Neural cell (in vitro differentiated cells): ENCODE results near the gene TRIM43. TPM values are rescaled to one million over a fixed set of nuclear protein-coding genes. Genes with fewer than 3 reads are reported as not detected.

ENCODE experiments used
- H2AFZ ChIP-seq: fragments of 200-600, 300-800 bp; sonication (generic), shearing (Covaris generic); 2 replicates; pipeline ENCODE4 v1.6.0; 2014; ENCODE audit warnings: low read depth, mild to moderate bottlenecking, antibody characterized with exemption, low read length, moderate library complexity
- H3F3A ChIP-seq: fragments of 200-600 bp; shearing (Covaris generic); 2 replicates; pipeline ENCODE4 v1.6.1; 2016; ENCODE audit warnings: mild to moderate bottlenecking, moderate library complexity, mixed read lengths, antibody characterized with exemption, low read length; ENCODE audit not compliant: insufficient read depth, poor library complexity, severe bottlenecking
- H3K27ac ChIP-seq: fragments of 200-600, 300-800 bp; sonication (generic), shearing (Covaris generic); 2 replicates; pipeline ENCODE4 v1.5.1; 2014; ENCODE audit warnings: mild to moderate bottlenecking, low read length, moderate library complexity
- H3K27me3 ChIP-seq: fragments of 300-800, 200-600 bp; sonication (generic), shearing (Covaris generic); 2 replicates; pipeline ENCODE4 v1.6.0; 2014; ENCODE audit warnings: mild to moderate bottlenecking, low read depth, low read length, moderate library complexity; ENCODE audit not compliant: insufficient read depth
- H3K36me3 ChIP-seq: fragments of 300-800, 200-600 bp; sonication (generic), shearing (Covaris generic); 2 replicates; pipeline ENCODE4 v1.5.1; 2014; ENCODE audit warnings: mild to moderate bottlenecking, antibody characterized with exemption, low read length, moderate library complexity; ENCODE audit not compliant: insufficient read depth
- H3K4me2 ChIP-seq: fragments of 300-800, 200-600 bp; sonication (generic), shearing (Covaris generic); 2 replicates; pipeline ENCODE4 v1.6.0; 2014; ENCODE audit warnings: mild to moderate bottlenecking, low read length
- H3K4me3 ChIP-seq: fragments of 300-800, 200-600 bp; sonication (generic), shearing (Covaris generic); 2 replicates; pipeline ENCODE4 v1.5.1; 2014; ENCODE audit warnings: mild to moderate bottlenecking, low read length, moderate library complexity
- H3K79me2 ChIP-seq: fragments of 200-600 bp; shearing (Covaris generic); replicated peaks from 2 replicates; pipeline ENCODE4 v1.6.0; 2014; ENCODE audit warnings: mild to moderate bottlenecking, low read length, moderate library complexity; ENCODE audit not compliant: insufficient read depth
- H3K9ac ChIP-seq: fragments of 300-800, 200-600 bp; sonication (generic), shearing (Covaris generic); 2 replicates; pipeline ENCODE4 v1.6.1; 2016; ENCODE audit warnings: mild to moderate bottlenecking, low read length, mixed read lengths
- H3K9me2 ChIP-seq: fragments of 200-600 bp; shearing (Covaris generic); 2 replicates; pipeline ENCODE4 v1.6.1; 2016; ENCODE audit warnings: mild to moderate bottlenecking, low read length, mixed read lengths; ENCODE audit not compliant: insufficient read depth
- H3K9me3 ChIP-seq: fragments of 200-600, 300-800 bp; sonication (generic), shearing (Covaris generic); 2 replicates; pipeline ENCODE4 v1.6.1; 2016; ENCODE audit warnings: mild to moderate bottlenecking, mixed run types, low read length, moderate library complexity, mixed read lengths
- H4K20me1 ChIP-seq: fragments of 200-600 bp; shearing (Covaris generic); 2 replicates; pipeline ENCODE4 v1.6.1; 2016; ENCODE audit warnings: mild to moderate bottlenecking, mixed run types; ENCODE audit not compliant: insufficient read depth
- EP300 ChIP-seq: fragments of 450-650 bp; conservative IDR thresholded peaks from 2 replicates; pipeline ENCODE4 v1.6.1; 2014; ENCODE audit warnings: antibody characterized with exemption, mild to moderate bottlenecking, moderate library complexity; ENCODE audit not compliant: poor library complexity, severe bottlenecking
- EZH2 ChIP-seq: fragments of 200-600, 300-800 bp; shearing (Covaris generic), sonication (generic); IDR thresholded peaks from 2 replicates; pipeline ENCODE4 v1.6.1; 2014; ENCODE audit warnings: antibody characterized with exemption, low read length, borderline replicate concordance, mild to moderate bottlenecking; ENCODE audit not compliant: insufficient read depth, poor library complexity, severe bottlenecking
- MXI1 ChIP-seq: fragments of 450-650 bp; conservative IDR thresholded peaks from 2 replicates; pipeline ENCODE4 v1.6.1; 2014; ENCODE audit warnings: antibody characterized with exemption, mild to moderate bottlenecking; ENCODE audit not compliant: poor library complexity, severe bottlenecking
- POLR2AphosphoS5 ChIP-seq: IDR thresholded peaks from 2 replicates; pipeline ENCODE4 v1.6.1; 2012
- RAD21 ChIP-seq: fragments of 450-650 bp; conservative IDR thresholded peaks from 2 replicates; pipeline ENCODE4 v1.6.1; 2014; ENCODE audit warnings: antibody characterized with exemption, mild to moderate bottlenecking, moderate library complexity
- SMC3 ChIP-seq: fragments of 450-650 bp; conservative IDR thresholded peaks from 2 replicates; pipeline ENCODE4 v1.6.1; 2014; ENCODE audit warnings: antibody characterized with exemption, mild to moderate bottlenecking, moderate library complexity; ENCODE audit not compliant: poor library complexity
- TAF1 ChIP-seq: IDR thresholded peaks from 2 replicates; pipeline ENCODE4 v1.6.1; 2012; ENCODE audit warnings: low read depth
- polyA plus RNA-seq: library from polyadenylated mRNA; depleted of rRNA; stranded (reverse); fragments of >200 nt; gene quantifications from 2 replicates; pipeline ENCODE4 v1.2.3, GENCODE V29; 2014
- TF ChIP-seq, protein P1 (sequence below): IDR thresholded peaks from 2 replicates; pipeline ENCODE4 v1.6.1; 2012; ENCODE audit warnings: borderline replicate concordance
- TF ChIP-seq, protein P2 (sequence below): fragments of 450-650 bp; IDR thresholded peaks from 2 replicates; pipeline ENCODE4 v1.5.1; 2014; ENCODE audit warnings: antibody characterized with exemption, mild to moderate bottlenecking, moderate library complexity; ENCODE audit not compliant: poor library complexity, severe bottlenecking

TRIM43 gene
- polyA plus RNA-seq, 1 donor from 2014 or later = not detected

DNA sequence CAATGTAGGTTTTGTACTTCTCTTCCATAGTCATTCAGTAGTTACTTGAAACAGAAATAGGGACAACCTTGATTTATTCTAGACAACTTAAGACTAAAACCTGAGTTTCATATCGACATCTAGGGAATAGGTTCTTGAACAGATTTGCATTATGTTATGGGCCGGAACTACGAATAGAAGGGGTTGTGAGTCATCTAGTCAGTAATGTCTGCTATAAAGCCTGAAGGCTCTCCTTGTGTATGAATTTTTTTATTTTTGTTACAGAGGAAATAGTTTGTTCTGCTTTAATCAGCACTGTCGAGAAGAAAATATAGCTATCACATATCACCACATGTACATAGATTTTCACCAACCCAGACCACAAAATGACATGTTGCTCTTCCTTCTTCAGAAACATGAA is 17.3 kb upstream of the TRIM43 start:
- H3F3A ChIP-seq = no peaks in the 10 kb centered on the region
- H3K36me3 ChIP-seq = no peaks in the 10 kb centered on the region
- no peak overlapping the region for H3K9ac ChIP-seq
- no peaks in the 10 kb centered on the region for H3K9me3 ChIP-seq
- TF ChIP-seq MXI1 (no peak), RAD21 (no peak), SMC3 (no peak), TAF1 (no peak)
- TF ChIP-seq, protein P1, sequence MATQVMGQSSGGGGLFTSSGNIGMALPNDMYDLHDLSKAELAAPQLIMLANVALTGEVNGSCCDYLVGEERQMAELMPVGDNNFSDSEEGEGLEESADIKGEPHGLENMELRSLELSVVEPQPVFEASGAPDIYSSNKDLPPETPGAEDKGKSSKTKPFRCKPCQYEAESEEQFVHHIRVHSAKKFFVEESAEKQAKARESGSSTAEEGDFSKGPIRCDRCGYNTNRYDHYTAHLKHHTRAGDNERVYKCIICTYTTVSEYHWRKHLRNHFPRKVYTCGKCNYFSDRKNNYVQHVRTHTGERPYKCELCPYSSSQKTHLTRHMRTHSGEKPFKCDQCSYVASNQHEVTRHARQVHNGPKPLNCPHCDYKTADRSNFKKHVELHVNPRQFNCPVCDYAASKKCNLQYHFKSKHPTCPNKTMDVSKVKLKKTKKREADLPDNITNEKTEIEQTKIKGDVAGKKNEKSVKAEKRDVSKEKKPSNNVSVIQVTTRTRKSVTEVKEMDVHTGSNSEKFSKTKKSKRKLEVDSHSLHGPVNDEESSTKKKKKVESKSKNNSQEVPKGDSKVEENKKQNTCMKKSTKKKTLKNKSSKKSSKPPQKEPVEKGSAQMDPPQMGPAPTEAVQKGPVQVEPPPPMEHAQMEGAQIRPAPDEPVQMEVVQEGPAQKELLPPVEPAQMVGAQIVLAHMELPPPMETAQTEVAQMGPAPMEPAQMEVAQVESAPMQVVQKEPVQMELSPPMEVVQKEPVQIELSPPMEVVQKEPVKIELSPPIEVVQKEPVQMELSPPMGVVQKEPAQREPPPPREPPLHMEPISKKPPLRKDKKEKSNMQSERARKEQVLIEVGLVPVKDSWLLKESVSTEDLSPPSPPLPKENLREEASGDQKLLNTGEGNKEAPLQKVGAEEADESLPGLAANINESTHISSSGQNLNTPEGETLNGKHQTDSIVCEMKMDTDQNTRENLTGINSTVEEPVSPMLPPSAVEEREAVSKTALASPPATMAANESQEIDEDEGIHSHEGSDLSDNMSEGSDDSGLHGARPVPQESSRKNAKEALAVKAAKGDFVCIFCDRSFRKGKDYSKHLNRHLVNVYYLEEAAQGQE = no peak
- H3K27ac ChIP-seq = no peak overlapping the region
- no peak overlapping the region for H2AFZ ChIP-seq
- H3K9me2 ChIP-seq = no peaks in the 10 kb centered on the region
- no peak overlapping the region for H3K4me2 ChIP-seq
- H3K79me2 ChIP-seq = no peaks in the 10 kb centered on the region
- H3K4me3 ChIP-seq = no peak overlapping the region
- no peaks in the 10 kb centered on the region for H4K20me1 ChIP-seq
- no peaks in the 10 kb centered on the region for H3K27me3 ChIP-seq

DNA sequence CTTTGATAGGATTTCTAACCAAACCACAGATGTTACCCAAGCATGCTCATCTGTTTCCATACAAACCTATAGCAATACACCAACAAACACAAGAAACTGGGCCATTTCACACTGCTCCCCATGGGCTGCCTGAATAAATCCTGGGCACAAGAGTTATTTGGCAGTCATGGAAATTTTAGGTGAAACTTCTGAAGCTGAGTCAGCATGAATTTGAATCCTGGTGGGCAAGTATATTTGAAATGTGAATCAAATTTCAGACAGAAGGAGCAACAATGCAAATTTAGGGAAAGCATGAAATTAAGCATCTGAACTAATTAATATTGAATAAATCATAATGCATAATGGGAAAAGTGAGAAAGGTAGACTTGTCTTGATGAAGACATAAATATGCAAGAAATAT is 15.9 kb upstream of the TRIM43 start:
- Histone ChIP-seq H2AFZ (no peak overlapping the region), H3K36me3 (no peaks in the 10 kb centered on the region), H3K9ac (no peak overlapping the region), H3F3A (no peaks in the 10 kb centered on the region), H3K9me2 (no peaks in the 10 kb centered on the region), H3K4me2 (no peak overlapping the region), H4K20me1 (no peaks in the 10 kb centered on the region), H3K79me2 (no peaks in the 10 kb centered on the region), H3K27ac (no peak overlapping the region), H3K9me3 (no peaks in the 10 kb centered on the region), H3K4me3 (no peak overlapping the region), H3K27me3 (no peaks in the 10 kb centered on the region)
- TF ChIP-seq EP300 = no peak
- no peak for TF ChIP-seq TAF1
- TF ChIP-seq RAD21 = no peak
- TF ChIP-seq, protein P2, sequence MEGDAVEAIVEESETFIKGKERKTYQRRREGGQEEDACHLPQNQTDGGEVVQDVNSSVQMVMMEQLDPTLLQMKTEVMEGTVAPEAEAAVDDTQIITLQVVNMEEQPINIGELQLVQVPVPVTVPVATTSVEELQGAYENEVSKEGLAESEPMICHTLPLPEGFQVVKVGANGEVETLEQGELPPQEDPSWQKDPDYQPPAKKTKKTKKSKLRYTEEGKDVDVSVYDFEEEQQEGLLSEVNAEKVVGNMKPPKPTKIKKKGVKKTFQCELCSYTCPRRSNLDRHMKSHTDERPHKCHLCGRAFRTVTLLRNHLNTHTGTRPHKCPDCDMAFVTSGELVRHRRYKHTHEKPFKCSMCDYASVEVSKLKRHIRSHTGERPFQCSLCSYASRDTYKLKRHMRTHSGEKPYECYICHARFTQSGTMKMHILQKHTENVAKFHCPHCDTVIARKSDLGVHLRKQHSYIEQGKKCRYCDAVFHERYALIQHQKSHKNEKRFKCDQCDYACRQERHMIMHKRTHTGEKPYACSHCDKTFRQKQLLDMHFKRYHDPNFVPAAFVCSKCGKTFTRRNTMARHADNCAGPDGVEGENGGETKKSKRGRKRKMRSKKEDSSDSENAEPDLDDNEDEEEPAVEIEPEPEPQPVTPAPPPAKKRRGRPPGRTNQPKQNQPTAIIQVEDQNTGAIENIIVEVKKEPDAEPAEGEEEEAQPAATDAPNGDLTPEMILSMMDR = no peak
- TF ChIP-seq POLR2AphosphoS5 = no peak
- no peak for TF ChIP-seq SMC3
- TF ChIP-seq, protein P1 = no peak
- no peak for TF ChIP-seq MXI1
- no peak for TF ChIP-seq EZH2
